Measurements from ENCODE around the gene NOPCHAP1. TPM values are rescaled to one million over a fixed set of nuclear protein-coding genes. Genes with fewer than 3 reads are reported as not detected.

Gene NOPCHAP1
- total RNA-seq, 1 experiment from 2014 or later: 25.6 TPM

DNA sequence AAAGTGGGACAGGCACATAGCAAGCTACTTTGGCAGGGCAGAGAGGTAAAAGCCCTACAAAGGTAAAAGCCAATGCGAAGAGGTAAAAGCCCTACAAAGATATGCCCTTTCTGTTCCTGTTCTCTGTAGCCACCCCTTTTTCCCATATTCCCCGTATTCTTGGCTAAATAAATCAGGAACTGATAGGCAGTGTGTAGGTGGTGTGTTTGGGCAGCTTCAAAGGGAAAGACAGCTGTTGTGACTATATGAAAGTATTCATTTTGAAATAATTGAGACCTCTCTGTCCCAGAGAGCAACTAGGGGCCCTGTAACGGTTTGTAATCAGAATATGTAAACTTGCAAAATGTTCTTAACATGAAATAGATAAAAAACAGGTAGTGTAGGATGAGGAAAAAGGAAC, 16.8 kb upstream of the NOPCHAP1 start:
- Histone ChIP-seq H2AFZ (ENCODE audit: low read depth, low read length, poor library complexity, severe bottlenecking) (no peak overlapping the region), H3K9me2 (ENCODE audit: insufficient read depth) (no peaks in the 10 kb centered on the region), H3K27ac (ENCODE audit: low read depth, low read length) (no peak overlapping the region), H3K9me3 (ENCODE audit: control insufficient read depth in 1 of 2, insufficient read depth in 1 of 2, low read depth in 1 of 2, low read length in 2 of 2) (no peaks in the 10 kb centered on the region), H3K36me3 (ENCODE audit: control insufficient read depth in 1 of 2, insufficient read depth in 2 of 2, low read length in 2 of 2) (no peaks in the 10 kb centered on the region), H3K79me2 (ENCODE audit: insufficient read depth, low read length) (no peaks in the 10 kb centered on the region), H3K4me2 (ENCODE audit: low read length) (no peak overlapping the region), H3K4me3 (replicated peaks in 1 of 2; ENCODE audit: low read depth in 1 of 2, low read length in 2 of 2) (no peak overlapping the region), H4K20me1 (ENCODE audit: insufficient read depth) (no peaks in the 10 kb centered on the region), H3K4me1 (ENCODE audit: control insufficient read depth in 1 of 2, insufficient read depth in 2 of 2, low read length in 2 of 2) (peaks cover 0 to 8% of the 10 kb centered on the region in 2 experiments; a peak in 3 of 4 replicates), H3K9ac (ENCODE audit: low read length) (no peak overlapping the region), H3K27me3 (ENCODE audit: insufficient read depth, low read length) (no peaks in the 10 kb centered on the region)
- BruUV-seq (replicated peaks): no TSS peak
- RAD21 ChIA-PET (ENCODE audit: low non-redundant PET in 1 of 2, low total read pairs in 2 of 2, uncharacterized antibody in 2 of 2, unreplicated experiment in 2 of 2): no interaction called here
- intact Hi-C loops (cut with micrococcal nuclease): no loop called here
- CTCF ChIA-PET: no interaction called here
- no peak for DNase-seq (ENCODE audit: low read depth, low spot score)
- ATAC-seq: no peak
- TF ChIP-seq POLR2AphosphoS5 (IDR thresholded peaks at IDR 0.05; ENCODE audit: low read depth, low read length) (no peak), SRF (IDR thresholded peaks at IDR 0.05; ENCODE audit: low read depth) (no peak), TCF7L2 (IDR thresholded peaks at IDR 0.05; ENCODE audit: borderline replicate concordance, extremely low read depth, insufficient read depth, insufficient read length) (no peak), CBX3 (IDR thresholded peaks at IDR 0.05; ENCODE audit: low read depth) (no peak), ELF1 (IDR thresholded peaks at IDR 0.05; ENCODE audit: borderline replicate concordance, low read depth) (no peak), EZH2phosphoT487 (IDR thresholded peaks at IDR 0.05; ENCODE audit: borderline replicate concordance) (no peak), SIN3A (IDR thresholded peaks at IDR 0.05; ENCODE audit: low read depth) (no peak), CEBPB (IDR thresholded peaks at IDR 0.05; ENCODE audit: low read depth) (no peak), SP1 (IDR thresholded peaks at IDR 0.05; ENCODE audit: low read depth) (no peak), FOSL1 (IDR thresholded peaks at IDR 0.05; ENCODE audit: low read depth) (no peak), ZNF274 (IDR thresholded peaks at IDR 0.05; ENCODE audit: low read depth, low read length) (no peak), EZH2 (IDR thresholded peaks at IDR 0.05) (no peak), JUND (IDR thresholded peaks at IDR 0.05) (no peak)
- TF ChIP-seq, protein P1, sequence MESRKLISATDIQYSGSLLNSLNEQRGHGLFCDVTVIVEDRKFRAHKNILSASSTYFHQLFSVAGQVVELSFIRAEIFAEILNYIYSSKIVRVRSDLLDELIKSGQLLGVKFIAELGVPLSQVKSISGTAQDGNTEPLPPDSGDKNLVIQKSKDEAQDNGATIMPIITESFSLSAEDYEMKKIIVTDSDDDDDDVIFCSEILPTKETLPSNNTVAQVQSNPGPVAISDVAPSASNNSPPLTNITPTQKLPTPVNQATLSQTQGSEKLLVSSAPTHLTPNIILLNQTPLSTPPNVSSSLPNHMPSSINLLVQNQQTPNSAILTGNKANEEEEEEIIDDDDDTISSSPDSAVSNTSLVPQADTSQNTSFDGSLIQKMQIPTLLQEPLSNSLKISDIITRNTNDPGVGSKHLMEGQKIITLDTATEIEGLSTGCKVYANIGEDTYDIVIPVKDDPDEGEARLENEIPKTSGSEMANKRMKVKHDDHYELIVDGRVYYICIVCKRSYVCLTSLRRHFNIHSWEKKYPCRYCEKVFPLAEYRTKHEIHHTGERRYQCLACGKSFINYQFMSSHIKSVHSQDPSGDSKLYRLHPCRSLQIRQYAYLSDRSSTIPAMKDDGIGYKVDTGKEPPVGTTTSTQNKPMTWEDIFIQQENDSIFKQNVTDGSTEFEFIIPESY (IDR thresholded peaks at IDR 0.05; ENCODE audit: extremely low read depth, insufficient replicate concordance, low read length): no peak
- TF ChIP-seq, protein P2, sequence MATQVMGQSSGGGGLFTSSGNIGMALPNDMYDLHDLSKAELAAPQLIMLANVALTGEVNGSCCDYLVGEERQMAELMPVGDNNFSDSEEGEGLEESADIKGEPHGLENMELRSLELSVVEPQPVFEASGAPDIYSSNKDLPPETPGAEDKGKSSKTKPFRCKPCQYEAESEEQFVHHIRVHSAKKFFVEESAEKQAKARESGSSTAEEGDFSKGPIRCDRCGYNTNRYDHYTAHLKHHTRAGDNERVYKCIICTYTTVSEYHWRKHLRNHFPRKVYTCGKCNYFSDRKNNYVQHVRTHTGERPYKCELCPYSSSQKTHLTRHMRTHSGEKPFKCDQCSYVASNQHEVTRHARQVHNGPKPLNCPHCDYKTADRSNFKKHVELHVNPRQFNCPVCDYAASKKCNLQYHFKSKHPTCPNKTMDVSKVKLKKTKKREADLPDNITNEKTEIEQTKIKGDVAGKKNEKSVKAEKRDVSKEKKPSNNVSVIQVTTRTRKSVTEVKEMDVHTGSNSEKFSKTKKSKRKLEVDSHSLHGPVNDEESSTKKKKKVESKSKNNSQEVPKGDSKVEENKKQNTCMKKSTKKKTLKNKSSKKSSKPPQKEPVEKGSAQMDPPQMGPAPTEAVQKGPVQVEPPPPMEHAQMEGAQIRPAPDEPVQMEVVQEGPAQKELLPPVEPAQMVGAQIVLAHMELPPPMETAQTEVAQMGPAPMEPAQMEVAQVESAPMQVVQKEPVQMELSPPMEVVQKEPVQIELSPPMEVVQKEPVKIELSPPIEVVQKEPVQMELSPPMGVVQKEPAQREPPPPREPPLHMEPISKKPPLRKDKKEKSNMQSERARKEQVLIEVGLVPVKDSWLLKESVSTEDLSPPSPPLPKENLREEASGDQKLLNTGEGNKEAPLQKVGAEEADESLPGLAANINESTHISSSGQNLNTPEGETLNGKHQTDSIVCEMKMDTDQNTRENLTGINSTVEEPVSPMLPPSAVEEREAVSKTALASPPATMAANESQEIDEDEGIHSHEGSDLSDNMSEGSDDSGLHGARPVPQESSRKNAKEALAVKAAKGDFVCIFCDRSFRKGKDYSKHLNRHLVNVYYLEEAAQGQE (IDR thresholded peaks at IDR 0.05; ENCODE audit: low read depth): no peak
- POLR2A ChIA-PET: no interaction called here
